Medulla oblongata (tissue), 1 donor: ENCODE data around the gene KCNE4.

Experiments
- DNase-seq: peaks from one replicate; pipeline ENCODE4 v3.0.0-alpha.2; 2015; ENCODE audit errors: extremely low spot score

The KCNE4 gene

GRCh38 chr2:223051693-223052289, at the start of gene KCNE4:
Gene KCNE4 (plus strand): TSS chr2:223052190. CDS start chr2:223052831, 641 bp downstream.
- peak; percentile 74 for DNase-seq

- no peak for DNase-seq
Observed at GRCh38 chr2:223003191-223003590, 48.8 kb upstream of the KCNE4 start.

GRCh38 chr2:223005496-223005895, 46.5 kb upstream of the KCNE4 start:
- no peak for DNase-seq

- no peak for DNase-seq
Observed at GRCh38 chr2:223007531-223007930, 44.5 kb upstream of the KCNE4 start.

- no peak for DNase-seq
Observed at GRCh38 chr2:223008162-223008561, 43.8 kb upstream of the KCNE4 start.

- DNase-seq = no peak
Observed at GRCh38 chr2:223008956-223009355, 43.0 kb upstream of the KCNE4 start.

- no peak for DNase-seq
Observed at GRCh38 chr2:223010641-223011040, 41.3 kb upstream of the KCNE4 start.

GRCh38 chr2:223012291-223012690, 39.7 kb upstream of the KCNE4 start:
- no peak for DNase-seq

- no peak for DNase-seq
Observed at GRCh38 chr2:223019390-223019930, 32.5 kb upstream of the KCNE4 start.

- no peak for DNase-seq
Observed at GRCh38 chr2:223019987-223020717, 31.8 kb upstream of the KCNE4 start.

- no peak for DNase-seq
Observed at GRCh38 chr2:223020971-223021675, 30.9 kb upstream of the KCNE4 start.

- no peak for DNase-seq
Observed at GRCh38 chr2:223026357-223027110, 25.5 kb upstream of the KCNE4 start.

- DNase-seq = no peak
Observed at GRCh38 chr2:223027442-223027841, 24.5 kb upstream of the KCNE4 start.

- DNase-seq = no peak
Observed at GRCh38 chr2:223029287-223029686, 22.7 kb upstream of the KCNE4 start.

GRCh38 chr2:223032187-223033142, 19.5 kb upstream of the KCNE4 start:
- no peak for DNase-seq

GRCh38 chr2:223034221-223034975, 17.6 kb upstream of the KCNE4 start:
- no peak for DNase-seq

GRCh38 chr2:223036790-223037444, 15.1 kb upstream of the KCNE4 start:
- no peak for DNase-seq

GRCh38 chr2:223037445-223037800, 14.6 kb upstream of the KCNE4 start:
- DNase-seq = no peak

- no peak for DNase-seq
Observed at GRCh38 chr2:223039618-223040017, 12.4 kb upstream of the KCNE4 start.

- DNase-seq = no peak
Observed at GRCh38 chr2:223040527-223040926, 11.5 kb upstream of the KCNE4 start.
